A549 treated with CpdA at 1 μM for 4 hours (cell line): Measurements from ENCODE around the gene CIROP. TPM values are rescaled to one million over a fixed set of nuclear protein-coding genes. Genes with fewer than 3 reads are reported as not detected.

Experiments
- total RNA-seq: library from RNA; stranded (reverse); fragments of 200-300 nt; extraction: Qiagen RNA extraction; gene quantifications from 5 replicates; pipeline ENCODE4 v1.2.3, GENCODE V29; 2022; ENCODE audit warnings: low read depth

The CIROP gene
- total RNA-seq: not detected in 5 replicates

DNA sequence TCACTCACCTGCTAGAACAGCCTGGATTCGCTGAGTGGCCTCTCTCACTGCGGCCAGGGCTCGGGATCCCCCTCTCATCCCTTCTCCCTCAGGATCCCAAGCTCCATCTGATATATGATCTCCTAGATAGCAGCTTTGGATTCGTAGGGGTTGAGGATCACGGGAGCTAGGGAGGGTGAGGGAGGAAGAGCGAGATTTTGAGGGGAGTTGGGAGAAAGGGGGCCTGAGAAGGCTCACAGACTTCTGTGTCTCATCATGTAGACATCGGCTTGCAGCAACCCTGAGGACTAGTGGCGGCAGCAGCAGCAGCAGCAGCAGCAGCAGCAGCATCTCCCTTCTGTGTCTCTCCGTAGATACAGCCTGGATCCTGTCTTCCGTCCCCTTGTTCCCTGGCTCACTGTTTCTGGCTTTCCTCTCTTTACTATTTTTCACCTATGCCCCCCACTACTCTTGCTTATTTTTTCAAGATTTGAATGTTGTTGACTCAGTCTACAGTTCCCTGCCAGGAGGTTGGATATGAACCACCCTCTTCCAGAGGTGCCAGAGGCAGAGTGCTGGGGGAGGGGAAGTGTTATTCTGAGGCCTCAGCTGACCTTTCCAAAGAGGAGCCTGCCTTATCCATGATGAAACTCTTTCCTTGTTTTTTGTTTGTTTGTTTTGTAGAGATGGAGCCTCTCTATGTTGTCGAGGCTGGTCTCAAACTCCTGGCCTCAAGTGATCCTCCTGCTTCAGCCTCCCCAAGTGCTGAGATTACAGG, at the start of gene CIROP:
Gene CIROP (minus strand): TSS at position 399 of the 757 bp plus-strand sequence. CDS start 69 bp downstream, at position 330.

DNA sequence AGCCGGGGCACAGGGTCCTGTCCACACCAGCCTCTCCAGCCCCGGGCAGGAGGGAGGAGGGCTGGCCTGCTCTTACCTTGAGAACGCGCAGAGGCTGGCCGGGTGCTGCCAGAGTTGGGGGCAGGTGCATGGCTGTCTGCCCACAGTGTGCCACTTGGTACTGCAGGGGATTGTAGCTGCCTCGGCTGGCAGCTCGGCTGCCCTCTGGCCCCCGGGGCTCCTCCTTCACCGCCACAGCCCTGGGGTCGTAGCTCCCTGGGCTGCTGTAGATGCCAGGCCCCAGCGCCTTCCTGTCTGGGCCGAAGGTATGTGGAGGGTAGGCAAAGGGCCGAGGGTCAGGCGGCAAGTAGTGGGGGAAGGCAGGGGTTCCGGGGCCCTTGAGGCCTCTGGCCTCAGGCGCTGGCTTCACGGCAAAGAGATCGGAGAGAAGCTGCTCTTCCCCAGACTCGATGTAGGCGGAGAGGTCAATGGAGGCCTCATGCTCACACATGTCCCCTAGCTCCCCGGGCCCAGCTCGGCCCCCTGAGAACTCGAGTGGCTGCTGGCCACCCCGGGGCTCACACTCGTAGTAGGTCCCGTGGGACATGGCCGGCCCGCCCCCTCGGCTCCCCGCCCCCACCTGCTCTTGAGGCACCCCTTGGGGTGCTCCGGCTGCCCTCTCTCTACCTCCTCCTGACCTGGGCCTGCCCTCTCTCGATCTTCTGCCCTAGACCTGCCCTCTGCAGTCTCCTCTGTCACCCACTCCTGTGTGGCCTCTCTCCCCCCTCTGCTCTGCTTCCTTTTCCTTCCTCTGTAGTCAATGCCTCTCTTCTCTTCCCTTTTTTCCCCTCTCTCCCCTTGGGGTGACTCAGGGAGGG, 13.9 kb upstream of the CIROP start, which contains the start of gene CEBPE:
Gene CEBPE (minus strand): TSS at position 750 of the 857 bp plus-strand sequence. CDS start 164 bp downstream, at position 586.

DNA sequence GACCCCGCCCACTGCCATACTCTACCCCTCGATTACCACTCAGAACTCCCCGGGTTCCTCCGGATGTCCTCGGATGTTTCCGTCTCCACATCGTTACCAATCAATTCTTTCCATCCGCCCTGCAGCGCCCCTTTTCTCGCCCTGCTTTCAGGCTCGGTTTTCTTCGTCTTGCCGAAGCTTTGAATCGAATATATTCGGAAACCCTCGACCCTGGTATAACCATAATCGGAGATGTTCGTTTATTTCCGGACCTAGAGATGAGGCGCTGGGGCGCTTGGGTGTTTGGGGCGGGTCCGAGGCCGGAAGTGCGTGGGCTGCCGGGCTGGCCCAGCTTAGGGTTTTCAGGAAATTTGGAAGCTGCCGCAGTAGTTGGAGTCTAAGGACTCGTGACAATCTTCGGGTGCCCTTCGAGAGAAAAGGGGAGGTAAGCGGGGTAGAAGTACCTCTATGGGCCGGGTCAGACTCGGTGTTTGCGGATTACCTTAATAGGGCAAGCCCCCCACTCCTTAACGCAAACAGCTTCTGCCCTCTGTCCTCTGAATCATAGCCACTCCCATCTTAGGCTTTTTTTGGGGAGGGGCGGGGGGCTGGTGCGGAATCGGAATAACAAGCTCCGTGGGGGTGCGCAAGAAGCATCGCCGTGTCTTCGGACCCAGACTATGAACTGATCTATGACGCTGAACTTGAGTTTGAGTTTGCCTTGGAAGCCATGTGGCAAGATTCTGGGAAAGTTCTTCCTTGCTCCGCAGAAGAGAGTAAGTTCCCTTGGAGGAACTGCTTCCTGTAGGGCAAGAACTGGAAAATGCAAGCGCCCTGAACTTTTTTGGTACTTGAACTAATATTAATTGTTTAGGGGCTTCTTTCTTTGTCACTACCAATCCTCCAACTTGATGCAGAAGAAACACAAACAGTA, 9.3 kb downstream of the CIROP start, which contains the start of gene C14orf119:
Gene C14orf119 (plus strand): TSS at position 310 of the 913 bp plus-strand sequence. CDS start 2,154 bp downstream, outside the sequence.

DNA sequence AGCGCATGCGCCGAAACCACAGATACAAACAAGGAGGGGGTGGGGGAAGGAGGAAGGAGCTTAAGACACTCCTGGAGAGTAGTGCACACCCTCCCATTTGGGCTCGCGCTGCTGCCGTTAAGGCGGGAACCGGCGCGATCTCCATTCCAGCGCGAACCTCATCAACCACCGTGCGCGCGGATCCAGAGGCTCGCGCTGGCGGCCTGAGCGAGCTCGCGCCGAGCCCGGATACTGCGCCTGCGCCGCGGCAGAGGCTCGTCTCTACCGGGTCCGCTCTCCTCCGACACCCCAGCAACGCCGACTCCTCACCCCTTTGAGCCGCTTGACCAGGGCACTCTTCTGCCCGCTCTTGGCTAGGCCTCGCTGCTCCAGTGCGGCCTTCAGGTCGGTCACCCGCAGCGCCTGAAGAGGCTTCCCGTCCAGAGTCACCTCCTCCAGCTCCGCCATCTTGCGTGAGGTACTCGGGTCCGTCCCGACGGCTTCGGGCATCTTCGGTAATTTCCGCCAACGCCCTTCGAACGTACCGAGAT, 10.1 kb downstream of the CIROP start, which contains the start of gene ACIN1:
Gene ACIN1 (minus strand): TSS at position 471 of the 530 bp plus-strand sequence. CDS start 24 bp downstream, at position 447.

GRCh38 chr14:23056956-23057756, 47.6 kb downstream of the CIROP start, which contains the start of gene CDH24:
TSS of gene CDH24 (minus strand) at chr14:23057520. CDS start at chr14:23055733, 1,787 bp downstream.

Other genes with a start within 250 kb of the CIROP start
- gene LRP10, start 233.2 kb downstream of the CIROP start, total RNA-seq: 60.9 to 85.0 TPM (median 77.1 TPM) in 5 replicates
- 0.26 to 0.38 TPM (median 0.33 TPM) in 5 replicates for gene REM2, start 221.8 kb downstream of the CIROP start, total RNA-seq
- 66.0 to 72.5 TPM (median 68.1 TPM) in 5 replicates for gene RBM23, start 185.8 kb downstream of the CIROP start, total RNA-seq
- gene PRMT5, start 175.6 kb downstream of the CIROP start, total RNA-seq: 106 to 126 TPM (median 120 TPM) in 5 replicates
- gene HAUS4, start 147.9 kb downstream of the CIROP start, total RNA-seq: 33.6 to 37.6 TPM (median 37.4 TPM) in 5 replicates
- 34.2 to 45.0 TPM (median 38.1 TPM) in 5 replicates for gene AJUBA, start 122.4 kb downstream of the CIROP start, total RNA-seq
- gene C14orf93, start 94.8 kb downstream of the CIROP start, total RNA-seq: 2.4 to 3.6 TPM (median 3.2 TPM) in 5 replicates
- gene PSMB5, start 70.1 kb downstream of the CIROP start, total RNA-seq: 301 to 337 TPM (median 325 TPM) in 5 replicates
- not detected in 5 replicates for gene PSMB11, start 62.8 kb downstream of the CIROP start, total RNA-seq
- 3.0 to 5.1 TPM (median 4.5 TPM) in 5 replicates for gene CDH24, start 47.5 kb downstream of the CIROP start, total RNA-seq
- gene ACIN1, start 9.9 kb downstream of the CIROP start, total RNA-seq: 107 to 118 TPM (median 110 TPM) in 5 replicates
- gene C14orf119, start 9.5 kb downstream of the CIROP start, total RNA-seq: 76.3 to 112 TPM (median 109 TPM) in 5 replicates
- not detected in 5 replicates for gene CEBPE, start 14.3 kb upstream of the CIROP start, total RNA-seq
- 0.18 to 0.82 TPM (median 0.42 TPM) in 5 replicates for gene SLC7A8, start 78.7 kb upstream of the CIROP start, total RNA-seq
- gene RNF212B, start 132.9 kb upstream of the CIROP start, total RNA-seq: not detected in 5 replicates
- 7.4 to 10.9 TPM (median 7.7 TPM) in 5 replicates for gene HOMEZ, start 181.1 kb upstream of the CIROP start, total RNA-seq
- gene PPP1R3E, start 197.9 kb upstream of the CIROP start, total RNA-seq: 3.2 to 6.3 TPM (median 4.1 TPM) in 5 replicates
- 19.2 to 23.2 TPM (median 20.4 TPM) in 5 replicates for gene BCL2L2, start 201.8 kb upstream of the CIROP start, total RNA-seq
- gene PABPN1, start 216.5 kb upstream of the CIROP start, total RNA-seq: 140 to 164 TPM (median 154 TPM) in 5 replicates
- gene SLC22A17, start 247.9 kb upstream of the CIROP start, total RNA-seq: 6.1 to 7.6 TPM (median 6.6 TPM) in 5 replicates